ENCODE results near the gene AOC1.

DNA sequence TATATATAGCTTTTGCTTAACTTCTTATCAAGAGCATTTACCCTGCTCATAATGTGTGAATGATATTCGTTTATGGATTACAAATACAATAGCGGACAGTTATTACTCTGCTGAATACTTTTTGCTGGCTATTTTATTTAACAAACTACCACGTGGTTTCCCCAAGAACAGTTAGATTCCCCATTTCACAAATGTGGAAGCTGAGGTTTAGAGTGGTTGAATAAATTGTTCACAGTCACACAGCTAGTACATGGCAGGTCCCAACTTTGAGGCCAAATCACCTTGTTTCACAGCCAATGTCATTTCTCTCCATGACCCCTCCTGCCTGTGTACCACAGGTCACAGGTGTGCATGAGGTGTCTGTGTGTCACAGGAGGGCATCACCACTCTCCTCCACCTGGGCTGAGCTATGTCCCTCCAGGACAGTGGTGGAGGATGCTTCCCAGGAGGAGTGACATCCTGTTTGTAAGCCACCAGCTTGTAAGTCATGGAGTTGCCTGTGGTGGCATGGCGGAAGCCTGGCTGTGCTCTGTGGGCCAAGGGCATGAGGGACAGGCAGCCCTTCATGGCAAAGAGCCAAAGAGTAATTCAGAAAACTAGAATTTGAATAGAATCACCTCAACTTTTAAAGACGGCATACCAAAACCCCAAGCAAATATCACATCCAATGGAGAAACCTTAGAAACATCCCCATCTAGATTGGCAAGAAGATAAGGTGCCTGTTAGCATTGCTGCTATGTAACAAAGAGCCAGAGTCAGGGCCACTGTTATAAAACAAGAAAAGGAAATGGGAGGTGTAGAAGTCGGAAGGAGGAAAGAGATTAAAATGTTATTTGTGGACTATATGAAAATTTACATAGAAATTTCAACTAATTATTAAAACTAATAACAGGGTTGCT, 51.9 kb downstream of the AOC1 start:
- no peak for TF ChIP-seq POLR2A (IDR thresholded peaks at IDR 0.05)
- TF ChIP-seq, protein P1, sequence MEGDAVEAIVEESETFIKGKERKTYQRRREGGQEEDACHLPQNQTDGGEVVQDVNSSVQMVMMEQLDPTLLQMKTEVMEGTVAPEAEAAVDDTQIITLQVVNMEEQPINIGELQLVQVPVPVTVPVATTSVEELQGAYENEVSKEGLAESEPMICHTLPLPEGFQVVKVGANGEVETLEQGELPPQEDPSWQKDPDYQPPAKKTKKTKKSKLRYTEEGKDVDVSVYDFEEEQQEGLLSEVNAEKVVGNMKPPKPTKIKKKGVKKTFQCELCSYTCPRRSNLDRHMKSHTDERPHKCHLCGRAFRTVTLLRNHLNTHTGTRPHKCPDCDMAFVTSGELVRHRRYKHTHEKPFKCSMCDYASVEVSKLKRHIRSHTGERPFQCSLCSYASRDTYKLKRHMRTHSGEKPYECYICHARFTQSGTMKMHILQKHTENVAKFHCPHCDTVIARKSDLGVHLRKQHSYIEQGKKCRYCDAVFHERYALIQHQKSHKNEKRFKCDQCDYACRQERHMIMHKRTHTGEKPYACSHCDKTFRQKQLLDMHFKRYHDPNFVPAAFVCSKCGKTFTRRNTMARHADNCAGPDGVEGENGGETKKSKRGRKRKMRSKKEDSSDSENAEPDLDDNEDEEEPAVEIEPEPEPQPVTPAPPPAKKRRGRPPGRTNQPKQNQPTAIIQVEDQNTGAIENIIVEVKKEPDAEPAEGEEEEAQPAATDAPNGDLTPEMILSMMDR (IDR thresholded peaks at IDR 0.05): no peak
- no peak for TF ChIP-seq EP300 (IDR thresholded peaks at IDR 0.05)
- no peak for TF ChIP-seq POLR2AphosphoS5 (IDR thresholded peaks at IDR 0.05)

All from gastroesophageal sphincter (tissue), 3 donors.